Astrocyte of the cerebellum (primary cell): Measurements from ENCODE around the gene C10orf105.

Experiments used
- DNase-seq: peaks from one replicate; pipeline ENCODE4 v3.0.0-alpha.2; 2011; ENCODE audit warnings: low read depth
- H3K4me3 ChIP-seq: 2 replicates; pipeline ENCODE4 v1.5.1; 2011; ENCODE audit warnings: mild to moderate bottlenecking, low read depth, low read length, moderate library complexity
- CTCF ChIP-seq: IDR thresholded peaks from 2 replicates; pipeline ENCODE4 v1.5.1; 2012; ENCODE audit warnings: low read length, low read depth, moderate library complexity, mild to moderate bottlenecking; ENCODE audit errors: missing control alignments
- in situ Hi-C: cut with HindIII; loops from 2 replicates; pipeline ENCODE4 v1.10.0; 2017; ENCODE audit warnings: low sequenced_read_pairs

The C10orf105 gene

GRCh38 chr10:71750986-71751385, 31.4 kb upstream of the C10orf105 start:
- in situ Hi-C loops: no loop called here
- no peak for TF ChIP-seq CTCF
- no peak for DNase-seq
- H3K4me3 ChIP-seq: no peak overlapping the region

- no peak for TF ChIP-seq CTCF
- in situ Hi-C loops: no loop called here
Observed at GRCh38 chr10:71750124-71750841, 30.7 kb upstream of the C10orf105 start.

GRCh38 chr10:71749396-71749795, 29.8 kb upstream of the C10orf105 start:
- no peak overlapping the region for H3K4me3 ChIP-seq
- in situ Hi-C loops: no loop called here
- TF ChIP-seq CTCF: no peak
- DNase-seq: no peak

More at GRCh38 chr10:71750124-71750841, 30.7 kb upstream of the C10orf105 start:
- H3K4me3 ChIP-seq: no peak overlapping the region
- DNase-seq: no peak

GRCh38 chr10:71748671-71749191, 29.2 kb upstream of the C10orf105 start:
- no peak for DNase-seq
- in situ Hi-C loops: no loop called here
- H3K4me3 ChIP-seq: no peak overlapping the region
- TF ChIP-seq CTCF: no peak

GRCh38 chr10:71747551-71748523, 28.3 kb upstream of the C10orf105 start:
- no peak for TF ChIP-seq CTCF
- in situ Hi-C loops: no loop called here
- no peak overlapping the region for H3K4me3 ChIP-seq
- DNase-seq: no peak

GRCh38 chr10:71747039-71747531, 27.5 kb upstream of the C10orf105 start:
- in situ Hi-C loops: no loop called here

More at GRCh38 chr10:71747039-71747531, 27.5 kb upstream of the C10orf105 start:
- no peak for TF ChIP-seq CTCF
- no peak overlapping the region for H3K4me3 ChIP-seq
- DNase-seq: no peak
